Hematopoietic multipotent progenitor cell treated with erythropoietin and hydrocortisone succinate and interleukin-3 and kit ligand, for 15 days (in vitro differentiated cells): ENCODE measurements around the gene SORCS3.
"Not testable (repeated sequence)": the region's sequence is repeated elsewhere in the genome, so short reads cannot be mapped to it uniquely, and the experiment has no call there.

Source experiments
- DNase-seq: peaks from one replicate; pipeline ENCODE4 v3.0.0-alpha.2; 2015; ENCODE audit warnings: low spot score

Gene SORCS3

DNA sequence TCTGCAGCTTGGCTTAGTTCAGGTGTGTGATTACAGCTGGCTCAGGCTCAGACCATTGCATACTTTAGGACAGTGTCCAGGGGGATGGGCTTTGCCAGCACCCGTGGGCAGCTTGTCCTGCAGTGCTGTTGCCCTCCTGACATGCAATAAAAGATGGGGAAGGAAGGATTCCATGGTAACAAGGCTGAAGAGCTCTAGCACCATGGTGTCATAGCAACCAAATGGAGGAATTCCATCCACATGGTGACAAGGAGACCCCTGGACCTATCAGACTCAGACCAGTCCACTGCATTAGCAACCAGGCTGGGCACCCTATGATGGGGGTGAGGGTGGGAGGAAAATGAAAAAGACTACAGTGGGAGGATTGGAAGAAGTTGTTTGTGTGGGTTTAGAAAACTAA, 49.9 kb downstream of the SORCS3 start:
- no peak for DNase-seq

DNA sequence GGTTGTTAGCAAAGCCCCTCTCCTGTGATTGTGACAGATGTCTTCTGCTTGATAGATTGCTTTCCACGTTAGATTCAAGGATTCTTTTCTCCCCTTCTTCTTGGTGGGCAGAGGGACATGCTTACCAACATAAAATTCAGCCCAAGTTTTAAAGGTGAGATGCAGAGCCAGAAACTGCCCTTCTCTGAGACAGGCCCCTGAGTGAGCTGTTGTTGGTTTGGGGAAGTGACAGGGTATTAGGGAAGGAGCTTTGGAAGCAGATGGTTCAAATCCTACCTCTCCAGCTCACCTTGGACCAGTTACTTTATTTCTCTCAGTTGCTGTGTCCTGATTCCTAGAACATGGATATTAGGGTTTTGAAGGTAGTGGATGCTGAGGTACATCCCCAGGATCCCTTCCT, 53.0 kb downstream of the SORCS3 start:
- no peak for DNase-seq

DNA sequence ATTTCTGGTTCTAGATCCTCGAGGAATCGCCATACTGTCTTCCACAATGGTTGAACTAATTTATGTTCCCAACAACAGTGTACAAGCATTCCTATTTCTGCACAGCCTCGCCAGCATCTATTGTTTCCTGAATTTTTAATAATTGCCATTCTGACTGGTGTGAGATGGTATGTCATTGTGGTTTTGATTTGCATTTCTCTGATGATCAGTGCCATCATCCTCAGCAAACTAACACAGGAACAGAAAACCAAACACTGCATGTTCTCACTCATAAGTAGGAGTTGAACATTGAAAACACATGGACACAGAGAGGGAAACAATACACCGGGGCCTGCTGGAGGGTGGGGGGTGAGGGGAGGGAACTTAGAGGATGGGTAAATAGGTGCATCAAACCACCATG, 62.2 kb downstream of the SORCS3 start:
- DNase-seq = not testable (repeated sequence)

DNA sequence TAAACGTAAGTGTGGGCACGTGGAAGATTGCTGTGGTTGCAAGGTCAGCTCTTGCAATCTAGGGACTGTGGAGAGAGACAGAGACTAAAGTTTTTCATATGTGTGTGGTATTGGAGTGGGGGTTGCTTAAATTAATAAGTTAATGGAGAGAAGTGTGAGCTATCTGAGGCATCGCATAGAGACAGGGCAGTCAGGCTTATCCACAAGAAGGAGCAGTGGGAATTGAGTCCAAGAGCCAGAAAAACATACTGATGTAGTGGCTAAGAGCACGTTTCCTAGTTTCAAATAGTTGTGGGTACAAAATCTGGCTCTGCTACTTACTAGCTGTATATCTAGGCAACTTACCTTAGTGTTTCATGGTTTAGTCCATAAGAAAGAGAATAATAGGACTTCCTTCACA, 65.8 kb downstream of the SORCS3 start:
- DNase-seq = no peak

DNA sequence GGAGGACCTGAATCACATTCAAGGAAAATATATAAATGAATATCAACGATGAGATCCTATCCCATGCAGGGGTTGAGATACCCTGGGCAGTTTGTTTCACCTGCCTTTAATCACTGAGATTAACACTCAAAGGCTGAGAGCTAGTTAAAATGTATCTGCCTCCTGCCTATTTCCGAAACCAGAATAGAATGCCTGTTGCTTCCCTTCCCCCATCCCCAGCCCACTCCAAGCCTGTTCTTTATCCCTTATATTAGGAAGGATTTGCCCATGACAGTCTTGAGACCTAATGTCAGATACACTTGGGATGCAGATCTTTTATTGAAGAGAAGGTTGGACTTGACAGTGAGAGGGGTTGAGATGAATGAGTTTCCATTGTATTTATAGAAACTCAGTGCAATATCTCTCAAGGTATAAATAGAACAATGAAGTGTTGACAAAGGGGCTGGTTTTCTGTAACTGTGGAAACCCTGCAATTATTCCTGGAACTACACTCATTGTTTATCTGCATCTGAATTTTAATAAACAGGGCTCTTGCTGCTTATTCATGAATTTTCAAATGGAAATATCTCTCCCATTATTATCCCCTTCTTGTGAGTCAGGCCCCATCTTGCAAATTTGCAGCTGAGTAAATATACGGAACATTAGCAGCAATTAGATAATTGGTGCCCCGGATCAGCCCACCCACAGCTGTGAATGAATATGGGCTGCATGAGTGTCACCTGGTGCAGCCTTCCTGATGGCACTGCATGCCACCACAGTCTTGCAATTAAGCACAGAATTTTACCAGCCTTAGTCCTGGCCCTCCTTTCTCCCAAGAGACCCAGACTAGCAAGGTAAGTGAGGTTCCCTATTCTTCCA, 66.7 kb downstream of the SORCS3 start:
- DNase-seq = no peak

DNA sequence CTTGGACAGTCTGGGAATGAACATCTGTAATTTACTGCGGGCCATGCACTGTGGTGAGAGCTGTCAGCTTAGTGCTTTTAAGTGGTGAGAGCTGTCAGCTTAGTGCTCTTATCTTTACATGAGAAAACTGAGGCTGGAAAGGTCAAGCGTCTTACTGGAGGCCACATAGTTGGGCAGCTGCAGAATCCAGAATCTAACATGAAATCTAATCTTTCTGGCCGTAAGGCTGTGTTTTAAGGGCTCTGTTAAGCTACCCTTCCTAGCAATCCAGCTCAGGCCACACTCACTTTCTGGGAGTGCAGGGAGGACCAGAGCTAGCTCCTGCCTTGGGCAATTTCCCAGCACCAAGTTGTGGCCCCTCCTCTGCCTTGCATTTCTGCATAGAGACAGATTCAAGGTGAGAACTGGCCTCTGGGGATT, 70.2 kb downstream of the SORCS3 start:
- no peak for DNase-seq

DNA sequence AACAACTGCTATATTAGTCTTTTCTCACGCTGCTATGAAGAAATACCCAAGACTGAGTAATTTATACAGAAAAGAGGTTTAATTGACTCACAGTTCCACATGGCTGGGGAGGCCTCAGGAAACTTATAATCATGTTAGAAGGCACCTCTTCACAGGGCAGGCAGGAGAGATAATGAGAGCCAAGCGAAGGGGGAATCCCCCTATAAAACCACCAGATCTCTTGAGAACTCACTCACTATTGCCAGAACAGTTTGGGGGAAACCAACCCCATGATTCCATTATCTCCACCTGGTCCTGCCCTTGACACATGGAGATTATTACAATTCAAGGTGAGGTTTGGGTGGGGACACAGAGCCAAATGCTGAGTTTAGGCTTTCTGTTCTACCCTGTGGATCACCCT, 89.5 kb downstream of the SORCS3 start:
- not testable (repeated sequence) for DNase-seq

DNA sequence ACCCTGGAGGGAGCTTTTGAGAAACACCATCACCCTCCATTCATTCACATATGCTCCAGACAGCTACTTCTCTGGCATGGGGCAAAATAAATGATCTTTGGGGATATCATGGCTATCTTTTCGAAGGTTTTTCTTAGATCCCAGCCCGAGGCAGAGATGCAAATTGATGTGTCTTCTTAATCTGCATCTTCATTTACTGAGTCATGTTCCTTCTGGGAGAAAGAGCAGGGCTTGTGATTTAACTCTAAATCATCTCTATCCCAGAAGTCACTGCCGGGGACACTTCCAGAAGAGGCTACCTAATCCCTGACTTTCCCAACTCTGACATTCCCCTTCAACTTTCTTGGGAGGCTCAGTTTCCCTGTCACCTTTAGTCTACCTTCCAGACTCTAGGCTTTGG, 90.1 kb downstream of the SORCS3 start:
- no peak for DNase-seq

DNA sequence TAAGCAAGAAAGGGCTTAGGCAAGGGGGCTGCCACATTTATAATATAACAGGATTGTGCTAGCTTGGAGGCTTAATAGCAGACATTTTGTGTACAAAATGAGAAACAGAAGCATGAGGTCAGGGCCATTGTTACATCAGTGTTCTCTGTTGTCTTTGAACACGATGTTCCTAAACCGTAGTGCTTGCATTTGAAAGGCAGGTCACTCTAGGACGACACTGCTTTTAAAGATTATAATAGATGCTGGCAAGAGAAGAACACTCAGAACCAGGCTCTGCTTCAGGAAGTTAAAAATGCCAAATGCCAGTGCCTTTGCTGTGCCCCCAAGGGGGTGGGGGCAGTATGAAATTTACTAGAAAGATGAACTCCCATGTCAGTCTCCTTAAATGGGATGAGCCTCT, 91.1 kb downstream of the SORCS3 start:
- DNase-seq = no peak

DNA sequence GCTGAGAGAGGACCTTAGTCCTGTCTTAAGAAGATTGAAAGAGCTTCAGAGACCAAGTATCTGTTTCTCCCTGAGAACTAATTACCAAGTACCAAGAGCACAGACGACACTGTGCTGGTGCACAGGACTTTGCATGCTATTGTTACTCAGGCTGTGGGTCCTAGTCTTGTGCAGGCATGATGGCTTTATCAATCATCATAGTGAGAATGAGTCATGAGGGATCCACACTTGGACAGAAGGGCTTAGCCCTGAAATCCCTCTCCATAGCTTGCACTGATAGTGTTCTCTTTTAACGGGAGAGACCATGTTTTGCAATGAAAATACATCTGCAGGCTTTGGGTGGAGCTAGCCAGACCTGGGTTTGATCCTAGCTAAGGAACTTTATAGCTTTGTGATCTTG, 93.3 kb downstream of the SORCS3 start:
- no peak for DNase-seq

DNA sequence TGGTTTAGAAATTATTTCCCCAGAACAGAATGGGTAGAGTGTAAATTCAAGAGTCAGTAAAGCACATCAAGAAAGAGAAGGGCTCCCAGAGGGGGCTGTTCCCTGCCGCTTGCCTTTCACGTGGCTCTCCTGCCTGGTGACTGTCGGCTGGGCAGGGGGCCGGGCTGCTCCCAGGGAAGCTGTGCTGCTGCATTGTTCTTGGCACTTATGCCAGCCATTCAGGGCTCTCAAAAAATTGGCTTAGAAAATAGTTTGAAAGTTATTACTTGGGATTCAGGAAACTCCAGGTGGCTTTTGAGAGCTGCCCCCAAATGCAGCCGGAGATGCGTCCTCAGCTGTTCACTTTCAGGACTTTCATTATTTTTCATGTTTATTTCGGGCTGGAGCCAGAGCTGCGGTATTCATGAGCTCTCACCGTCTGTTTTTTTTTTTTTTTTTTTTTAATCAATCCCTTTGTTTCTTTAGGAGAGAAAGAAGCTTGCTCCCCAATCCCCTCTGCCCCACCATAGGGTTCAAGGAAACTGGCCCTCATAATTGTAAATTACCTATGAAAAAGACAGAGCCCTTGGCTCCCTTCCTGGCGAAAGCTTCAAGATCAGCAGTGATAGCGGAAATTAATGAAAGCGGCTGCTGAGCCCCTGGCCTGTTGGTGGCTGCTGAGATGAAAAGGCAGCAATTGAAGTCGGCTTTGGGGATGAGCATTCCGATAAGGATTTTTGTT, 94.1 kb downstream of the SORCS3 start:
- no peak for DNase-seq

DNA sequence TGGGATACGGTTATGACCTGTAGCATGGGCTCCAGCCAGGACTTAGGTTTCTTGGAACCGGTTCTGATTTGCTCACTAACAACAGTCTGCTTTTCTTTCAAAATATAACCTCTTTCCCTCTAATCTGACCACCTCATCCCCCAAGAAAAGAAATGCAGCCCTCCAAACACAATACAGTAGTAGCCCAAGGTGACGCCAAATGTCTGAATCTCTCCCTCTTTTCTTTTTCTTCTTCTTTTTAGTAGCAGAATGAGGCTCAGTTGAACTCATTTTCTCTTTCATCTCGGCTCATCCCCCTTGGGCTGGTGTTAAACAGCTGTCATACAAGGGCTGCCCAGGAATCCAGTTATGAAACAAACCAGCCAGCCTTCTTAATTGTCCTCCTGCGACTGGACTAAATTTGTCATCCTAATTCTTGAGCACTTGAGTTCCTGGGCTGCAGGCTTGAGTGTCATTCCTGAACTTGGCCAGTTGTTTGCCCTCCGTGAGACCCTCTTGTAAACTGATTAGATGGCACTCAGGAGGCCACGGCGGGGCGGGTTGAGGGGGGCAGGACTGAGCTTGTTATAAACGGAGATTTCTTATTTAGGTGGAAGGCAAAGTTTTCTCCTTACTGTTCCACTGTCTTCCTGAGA, 94.8 kb downstream of the SORCS3 start:
- DNase-seq = no peak

DNA sequence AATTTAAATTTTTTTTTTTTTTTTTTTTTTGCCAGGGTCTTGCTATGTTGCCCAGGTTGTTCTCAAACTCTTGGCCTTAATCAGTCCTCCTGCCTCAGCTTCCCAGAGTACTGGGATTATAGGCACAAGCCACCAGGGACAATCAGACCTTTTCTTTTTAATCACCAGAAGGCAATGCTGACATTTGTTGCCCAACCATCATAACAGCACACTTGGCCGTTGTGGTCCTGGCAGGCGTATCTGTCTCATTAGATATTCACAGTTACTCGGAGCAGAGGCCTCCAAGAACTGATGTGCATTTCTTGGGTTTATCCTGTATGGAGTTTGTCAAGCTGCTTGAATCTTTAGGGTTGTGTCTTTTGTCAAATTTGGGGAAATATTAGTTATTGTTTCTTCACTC, 100.0 kb downstream of the SORCS3 start:
- no peak for DNase-seq

DNA sequence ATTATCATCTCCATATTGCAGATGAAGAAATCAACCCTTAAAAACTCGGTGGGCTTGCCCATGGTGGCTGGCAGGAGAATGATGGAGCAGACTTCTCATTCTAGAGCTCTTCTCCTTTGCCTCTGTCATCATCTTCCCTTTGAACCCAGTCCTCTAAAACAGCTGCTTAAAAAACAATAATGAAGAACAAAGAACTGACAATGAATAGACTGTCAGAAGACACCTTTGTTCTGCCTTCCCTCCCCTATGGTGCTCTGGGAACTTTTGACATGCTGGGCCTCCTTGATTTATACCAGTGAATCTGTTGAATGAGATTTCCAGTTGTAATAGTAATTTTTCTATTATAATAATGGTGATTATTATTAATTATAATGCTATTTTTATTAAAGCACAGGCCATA, 103.0 kb downstream of the SORCS3 start:
- no peak for DNase-seq

DNA sequence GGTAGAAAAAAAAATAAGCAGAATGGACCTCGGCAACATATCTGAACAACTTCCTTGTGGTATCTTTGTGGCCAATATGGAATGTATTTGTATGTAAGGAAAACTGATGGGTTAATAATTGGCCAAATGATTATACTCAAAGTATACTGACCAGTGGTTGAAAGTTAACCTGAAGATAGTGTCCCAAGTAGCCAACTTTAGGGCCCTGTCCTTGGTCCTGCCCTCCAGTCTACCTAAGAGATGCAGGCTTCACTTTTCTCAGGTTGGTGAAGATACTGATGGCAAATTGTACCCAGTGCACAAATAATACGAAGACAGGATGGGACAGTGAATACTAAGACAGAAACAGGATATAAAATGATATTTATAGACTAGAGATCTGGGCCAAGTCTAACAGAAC, 109.2 kb downstream of the SORCS3 start:
- DNase-seq = no peak

DNA sequence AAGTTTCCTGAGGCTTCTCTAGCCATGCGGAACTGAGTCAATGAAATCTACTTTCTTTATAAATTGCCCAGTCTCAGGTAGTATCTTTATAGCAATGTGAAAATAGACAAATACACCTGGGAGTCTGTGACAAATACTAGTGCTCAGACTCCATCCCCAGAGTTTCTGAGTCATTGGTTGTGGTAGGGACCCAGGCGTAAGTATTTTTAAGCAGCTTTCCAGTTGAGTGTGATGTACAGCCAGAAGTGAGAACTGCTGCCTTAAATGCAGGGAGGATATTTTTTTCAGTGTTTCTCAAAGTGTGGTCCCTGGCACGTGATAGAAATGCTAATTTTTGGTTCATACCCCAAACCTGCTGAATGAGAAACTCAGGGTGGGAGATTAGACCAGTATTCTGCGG, 121.7 kb downstream of the SORCS3 start:
- no peak for DNase-seq

DNA sequence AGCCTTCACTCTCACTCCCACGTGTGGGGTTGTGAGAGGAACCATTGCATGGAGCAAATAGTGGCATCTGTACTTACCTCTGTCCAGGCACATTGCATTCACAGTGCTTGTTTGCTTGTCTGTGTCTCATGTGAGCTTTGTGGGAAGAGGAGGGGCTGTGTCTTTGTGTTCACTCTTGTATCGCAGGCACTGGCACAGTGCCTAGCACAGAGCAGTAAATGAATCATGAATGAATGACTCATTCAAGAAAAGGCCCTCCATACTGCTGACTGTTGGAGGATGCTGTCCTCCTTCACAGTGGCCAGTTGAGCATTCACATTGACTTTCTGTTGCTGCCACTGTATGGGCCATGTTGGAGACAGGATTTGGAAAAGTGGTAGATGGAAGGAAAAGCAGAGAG, 125.3 kb downstream of the SORCS3 start:
- no peak for DNase-seq

DNA sequence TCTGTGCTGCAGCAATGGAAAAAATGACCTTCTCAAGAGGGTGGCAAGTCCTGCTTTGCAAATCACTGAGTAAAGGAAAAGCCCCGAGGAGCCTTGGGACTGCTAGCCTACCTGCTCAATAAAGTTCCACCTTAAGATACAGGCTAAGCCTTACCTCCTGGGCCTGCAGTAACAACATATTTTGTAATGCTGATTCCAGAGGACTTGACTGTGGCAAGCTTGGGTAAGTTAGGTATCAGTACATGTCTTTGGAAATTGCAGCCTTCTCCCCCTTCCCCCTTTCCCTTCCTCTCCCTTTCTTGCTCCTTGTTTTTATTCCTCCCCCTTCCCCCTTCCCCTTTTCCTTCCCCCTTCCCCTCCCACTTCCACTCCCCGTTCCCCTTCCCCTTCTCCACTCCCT, 126.2 kb downstream of the SORCS3 start:
- DNase-seq = no peak

DNA sequence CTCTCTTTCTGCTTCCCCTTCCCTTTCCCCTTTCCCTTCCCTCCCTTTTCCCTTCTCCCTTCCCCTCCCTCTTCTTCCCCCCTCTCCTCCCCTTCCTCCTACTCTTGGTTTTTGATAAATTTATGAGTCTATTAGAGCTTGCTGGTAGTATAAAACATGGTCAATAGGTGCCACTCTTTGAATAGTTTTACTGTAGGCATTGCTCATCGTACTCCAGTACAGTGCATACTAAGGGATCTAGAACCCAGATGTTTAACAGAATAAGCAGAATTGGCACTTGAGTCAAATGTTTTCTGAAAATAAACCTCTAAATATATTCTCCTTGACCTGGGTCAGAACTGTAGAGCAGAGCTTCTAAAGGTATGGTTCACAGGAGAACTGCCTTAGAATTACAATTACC, 126.7 kb downstream of the SORCS3 start:
- DNase-seq = no peak

DNA sequence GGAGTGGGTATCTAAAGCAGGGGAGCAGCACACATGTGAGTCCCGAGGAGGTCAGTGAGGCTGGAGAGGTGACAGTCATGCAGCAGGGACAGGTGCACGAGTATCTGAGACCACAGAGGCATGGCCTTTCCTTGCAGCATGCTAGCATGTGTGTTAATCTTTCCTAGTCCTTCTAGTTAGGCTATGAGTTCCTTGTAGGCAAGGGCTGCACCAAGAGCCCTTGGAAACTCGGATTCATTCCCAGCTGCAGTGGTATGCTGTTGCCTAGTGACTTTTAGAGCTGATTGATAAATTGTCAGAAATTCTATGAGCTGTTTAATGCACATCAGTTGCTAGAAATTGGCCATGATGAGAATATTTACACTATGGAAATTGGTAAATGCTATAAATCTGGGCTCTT, 132.0 kb downstream of the SORCS3 start:
- no peak for DNase-seq

DNA sequence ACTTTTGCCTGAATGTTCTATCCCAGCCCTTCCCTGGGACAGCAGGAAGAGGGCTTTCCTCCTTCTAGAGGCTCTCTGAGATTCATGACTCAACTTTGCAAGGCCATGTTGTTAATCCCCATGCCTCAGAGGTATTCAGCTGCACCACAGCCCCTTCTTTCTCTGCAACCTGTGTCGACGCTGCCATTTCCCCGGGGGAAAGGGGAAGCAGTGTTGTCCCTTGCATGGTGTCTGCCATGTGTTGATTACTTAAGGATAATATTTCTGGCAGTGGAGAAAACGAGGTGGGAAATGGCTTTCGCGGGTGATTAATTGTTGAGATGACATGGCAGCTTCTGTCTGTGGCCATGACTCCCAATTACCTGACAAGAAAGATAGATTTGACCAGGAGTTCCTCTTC, 133.1 kb downstream of the SORCS3 start:
- DNase-seq = no peak

DNA sequence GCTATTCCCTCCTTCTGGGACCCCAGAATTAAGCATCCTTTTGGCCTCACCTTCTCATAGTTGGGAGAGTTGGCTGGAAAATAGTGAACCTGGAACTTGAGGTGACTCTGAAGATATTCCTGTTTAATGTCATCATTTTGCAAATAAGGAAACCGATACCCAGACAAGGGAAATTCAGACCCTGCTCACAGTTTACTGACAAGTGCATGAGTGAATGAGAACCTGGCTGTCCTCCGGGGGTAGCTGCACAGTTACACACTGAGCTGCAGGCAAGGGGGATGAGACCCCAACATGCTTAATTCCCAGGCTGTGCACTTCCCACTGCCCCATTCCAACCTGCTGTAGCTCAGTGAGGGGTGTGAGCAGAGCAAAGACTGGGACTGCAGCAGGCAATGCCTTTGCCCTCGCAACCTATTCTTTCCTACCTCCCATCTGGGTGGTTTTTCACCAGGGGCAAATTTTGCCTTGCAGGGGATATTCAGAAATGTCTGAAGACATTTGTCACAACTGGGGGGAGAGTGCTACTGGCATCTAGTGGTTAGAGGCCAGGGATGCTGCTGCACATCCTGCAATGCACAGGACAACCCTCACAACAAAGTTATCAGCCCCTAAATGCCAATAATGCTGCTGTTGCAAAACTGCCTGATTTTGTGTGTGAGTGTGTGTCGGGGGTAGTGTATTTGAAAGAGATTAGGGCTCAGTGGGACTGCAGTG, 136.2 kb downstream of the SORCS3 start:
- DNase-seq = no peak

DNA sequence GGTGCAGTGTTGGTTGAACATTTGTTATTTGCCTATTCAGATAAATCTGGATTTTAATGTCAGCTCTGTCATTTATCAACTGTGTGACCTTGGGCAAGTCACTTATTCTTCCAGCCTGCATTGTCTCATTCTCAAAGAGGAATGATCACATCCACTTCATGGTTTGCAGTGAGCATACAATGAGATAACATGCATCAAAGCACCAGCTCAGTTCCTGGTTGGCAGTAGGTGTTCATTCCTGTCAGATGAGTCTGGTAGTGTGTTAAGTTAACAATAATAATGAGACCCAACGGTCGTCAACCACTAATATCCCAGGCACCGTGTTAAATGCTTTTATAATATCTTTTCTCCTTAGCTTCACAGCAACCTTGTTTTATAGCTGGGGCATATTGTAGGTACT, 137.3 kb downstream of the SORCS3 start:
- DNase-seq = no peak
